Right forelimb (tissue), 1 donor: Measurements from ENCODE around the gene PCDHGB4.
"Not testable (repeated sequence)": the region's sequence is repeated elsewhere in the genome, so short reads cannot be mapped to it uniquely, and the experiment has no call there.

ENCODE experiments used
- DNase-seq: peaks from one replicate; pipeline ENCODE4 v3.0.0-alpha.2; 2018

The PCDHGB4 gene

GRCh38 chr5:141432726-141433125 is 45.2 kb downstream of the PCDHGB4 start:
- DNase-seq, result not testable (repeated sequence)

- DNase-seq, result no peak
Observed at GRCh38 chr5:141434006-141434405, 46.5 kb downstream of the PCDHGB4 start.

GRCh38 chr5:141437221-141437620 is 49.7 kb downstream of the PCDHGB4 start:
- DNase-seq, result no peak

- no peak for DNase-seq
Observed at GRCh38 chr5:141439411-141440141, 52.1 kb downstream of the PCDHGB4 start.
